HepG2 (cell line): ENCODE results near the gene ZMYND8. TPM values are rescaled to one million over a fixed set of nuclear protein-coding genes. Genes with fewer than 3 reads are reported as not detected.

Experiments
- ATF5 ChIP-seq: sonication (generic); formaldehyde crosslinking; IDR thresholded peaks from 2 replicates; pipeline ENCODE4 v1.4.0; 2020; ENCODE audit warnings: mild to moderate bottlenecking, low read depth, missing genetic modification reagents
- CSRNP1 ChIP-seq: sonication (generic); formaldehyde crosslinking; IDR thresholded peaks from 2 replicates; pipeline ENCODE4 v1.8.1; 2023; ENCODE audit warnings: mild to moderate bottlenecking, missing genetic modification reagents
- E2F1 ChIP-seq: sonication (generic); formaldehyde crosslinking; IDR thresholded peaks from 2 replicates; pipeline ENCODE4 v1.5.0; 2020; ENCODE audit warnings: missing genetic modification reagents
- HOXA3 ChIP-seq: sonication (generic); formaldehyde crosslinking; IDR thresholded peaks from 2 replicates; pipeline ENCODE4 v1.5.0; 2020; ENCODE audit warnings: missing genetic modification reagents
- PAF1 ChIP-seq: IDR thresholded peaks from 2 replicates; pipeline ENCODE4 v1.6.1; 2016; ENCODE audit warnings: missing genetic modification reagents, missing compliant biosample characterization
- PHB2 ChIP-seq: fragments of 450-650 bp; IDR thresholded peaks from 2 replicates; pipeline ENCODE4 v1.6.1; 2018; ENCODE audit not compliant: partially characterized antibody
- PHF21A ChIP-seq: sonication (generic); formaldehyde crosslinking; IDR thresholded peaks from 2 replicates; pipeline ENCODE4 v1.5.0; 2020; ENCODE audit warnings: mild to moderate bottlenecking, missing genetic modification reagents
- RARG ChIP-seq: sonication (generic); formaldehyde crosslinking; IDR thresholded peaks from 2 replicates; pipeline ENCODE4 v1.4.0; 2020; ENCODE audit warnings: low read depth, mild to moderate bottlenecking, missing genetic modification reagents
- RFXAP ChIP-seq: sonication (generic); formaldehyde crosslinking; IDR thresholded peaks from 2 replicates; pipeline ENCODE4 v1.4.0; 2020; ENCODE audit warnings: missing genetic modification reagents, borderline replicate concordance
- SP5 ChIP-seq: IDR thresholded peaks from 2 replicates; pipeline ENCODE4 v1.6.1; 2016; ENCODE audit warnings: low read depth, borderline replicate concordance
- ZHX1 ChIP-seq: sonication (generic); formaldehyde crosslinking; IDR thresholded peaks from 2 replicates; pipeline ENCODE4 v1.8.1; 2022; ENCODE audit warnings: low read depth, mild to moderate bottlenecking, missing genetic modification reagents
- ZNF296 ChIP-seq: sonication (generic); formaldehyde crosslinking; conservative IDR thresholded peaks from 2 replicates; pipeline ENCODE4 v1.5.0; 2020; ENCODE audit warnings: mild to moderate bottlenecking, missing genetic modification reagents
- ZNF3 ChIP-seq: IDR thresholded peaks from 2 replicates; pipeline ENCODE4 v1.7.0; 2017; ENCODE audit warnings: inconsistent platforms
- ZNF34 ChIP-seq: sonication (generic); formaldehyde crosslinking; IDR thresholded peaks from 2 replicates; pipeline ENCODE4 v1.4.0; 2020; ENCODE audit warnings: mild to moderate bottlenecking, missing genetic modification reagents, borderline replicate concordance
- ZNF414 ChIP-seq: sonication (generic); formaldehyde crosslinking; IDR thresholded peaks from 2 replicates; pipeline ENCODE4 v1.5.0; 2020; ENCODE audit warnings: missing genetic modification reagents
- ZNF678 ChIP-seq: sonication (generic); formaldehyde crosslinking; IDR thresholded peaks from 2 replicates; pipeline ENCODE4 v1.4.0; 2020; ENCODE audit warnings: mild to moderate bottlenecking, missing genetic modification reagents
- ZNF687 ChIP-seq: sonication (generic); formaldehyde crosslinking; IDR thresholded peaks from 2 replicates; pipeline ENCODE4 v1.5.1; 2020; ENCODE audit warnings: mild to moderate bottlenecking, missing genetic modification reagents, moderate library complexity
- ZNF792 ChIP-seq: IDR thresholded peaks from 2 replicates; pipeline ENCODE4 v1.6.1; 2016
- polyA plus RNA-seq, 8 experiments: library from polyadenylated mRNA; depleted of rRNA in 3 of 8; stranded (reverse) in 7 of 8; unstranded in 1 of 8; fragments of >200 nt; fragmentation: Illumina TruSeq in 4 of 8; extraction: Trizol in 4 of 8; gene quantifications; 2 replicates each; pipeline versions ENCODE4 v1.2.1 to v1.2.3, GENCODE V29; 2011 to 2016; ENCODE audit warnings: low read depth in 4 of 8, missing spikeins in 1 of 8, mixed read lengths in 1 of 8; ENCODE audit not compliant: insufficient read depth in 1 of 8
- total RNA-seq, 5 experiments: library from RNA; depleted of rRNA; stranded (reverse); fragments of >200 nt; fragmentation: Illumina TruSeq; extraction: Trizol; gene quantifications; 2 replicates each; pipeline ENCODE4 v1.2.3, GENCODE V29; 2016; ENCODE audit warnings: low read depth in 1 of 5

ZMYND8 gene
- total and polyA plus RNA-seq, 2 of the 13 experiments (the other 11 are each of a cell fraction or from before 2014, with no cell fraction given), result 53.9 to 84.7 TPM

- no peak for TF ChIP-seq RARG (CRISPR knock-in tag)
- no peak for TF ChIP-seq E2F1
- TF ChIP-seq PHB2, result no peak
- no peak for TF ChIP-seq ZNF687 (CRISPR knock-in tag)
- no peak for TF ChIP-seq ZNF296 (CRISPR knock-in tag)
- no peak for TF ChIP-seq RFXAP (CRISPR knock-in tag)
- no peak for TF ChIP-seq ATF5 (CRISPR knock-in tag)
- peak; percentile 37; the same call in 1 of the 2 replicates for TF ChIP-seq ZHX1
- TF ChIP-seq CSRNP1, result no peak
- TF ChIP-seq ZNF34 (CRISPR knock-in tag), result no peak
- TF ChIP-seq ZNF414 (CRISPR knock-in tag), result peak; percentile 83; the same call in 1 of the 2 replicates
- peak; percentile 53 for TF ChIP-seq HOXA3 (CRISPR knock-in tag)
- peak; percentile 64; the same call in 1 of the 2 replicates for TF ChIP-seq ZNF3 (CRISPR knock-in tag)
- peak; percentile 46; the same call in 1 of the 2 replicates for TF ChIP-seq ZNF792 (CRISPR knock-in tag)
- no peak for TF ChIP-seq ZNF678 (CRISPR knock-in tag)
- peak; percentile 87 for TF ChIP-seq PHF21A (CRISPR knock-in tag)
- no peak; the same call in none of the 2 replicates for TF ChIP-seq PAF1 (CRISPR knock-in tag)
- TF ChIP-seq SP5, result no peak
Observed at GRCh38 chr20:47320990-47321805, 35.3 kb downstream of the ZMYND8 start (continued).
